T-helper 2 cell (primary cell): ENCODE measurements around the gene DNAH8.

Experiments
- DNase-seq, 5 experiments: peaks; one replicate each; pipeline versions ENCODE4 v3.0.0 to v3.0.0-alpha.2; 2012 to 2022

Gene DNAH8

DNA sequence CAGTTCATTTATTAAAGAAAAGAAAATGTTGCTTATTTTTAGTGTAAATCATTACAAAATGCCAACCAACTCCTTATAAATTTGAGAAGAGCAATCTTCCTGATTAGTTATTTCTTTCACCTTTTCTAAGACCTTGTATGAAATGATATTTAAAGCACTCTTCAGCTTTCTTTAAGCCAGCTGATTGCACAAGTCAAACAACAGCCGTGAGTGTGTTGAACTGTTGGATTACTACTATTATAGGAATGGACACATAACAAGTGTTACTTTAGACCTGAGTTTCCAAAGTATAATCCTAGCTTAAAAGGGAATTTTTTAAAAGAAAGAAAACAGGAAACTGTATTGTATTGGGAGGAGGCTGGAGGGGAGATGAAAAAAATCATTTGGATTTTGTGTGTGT lies 306.7 kb downstream of the DNAH8 start:
- DNase-seq: no peak

DNA sequence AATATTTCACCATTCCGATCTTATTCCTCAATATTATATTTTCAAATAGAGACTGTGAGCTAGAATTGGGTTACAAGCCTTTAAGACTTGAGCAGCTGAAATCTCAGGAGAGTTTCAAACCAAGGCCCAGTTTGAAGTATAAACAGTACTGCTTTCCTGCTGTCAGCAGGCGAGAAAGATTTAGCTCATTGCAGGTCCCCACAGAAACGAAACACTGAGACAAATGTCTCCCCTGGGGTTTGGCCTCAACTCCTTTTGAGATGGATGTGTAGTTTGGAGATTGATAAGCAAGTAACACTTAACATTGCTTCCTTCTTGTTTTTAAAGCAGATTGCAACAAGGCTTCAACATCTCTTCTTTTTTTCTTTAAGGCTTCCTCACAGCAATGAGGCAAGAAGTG lies 311.1 kb downstream of the DNAH8 start:
- no peak for DNase-seq

DNA sequence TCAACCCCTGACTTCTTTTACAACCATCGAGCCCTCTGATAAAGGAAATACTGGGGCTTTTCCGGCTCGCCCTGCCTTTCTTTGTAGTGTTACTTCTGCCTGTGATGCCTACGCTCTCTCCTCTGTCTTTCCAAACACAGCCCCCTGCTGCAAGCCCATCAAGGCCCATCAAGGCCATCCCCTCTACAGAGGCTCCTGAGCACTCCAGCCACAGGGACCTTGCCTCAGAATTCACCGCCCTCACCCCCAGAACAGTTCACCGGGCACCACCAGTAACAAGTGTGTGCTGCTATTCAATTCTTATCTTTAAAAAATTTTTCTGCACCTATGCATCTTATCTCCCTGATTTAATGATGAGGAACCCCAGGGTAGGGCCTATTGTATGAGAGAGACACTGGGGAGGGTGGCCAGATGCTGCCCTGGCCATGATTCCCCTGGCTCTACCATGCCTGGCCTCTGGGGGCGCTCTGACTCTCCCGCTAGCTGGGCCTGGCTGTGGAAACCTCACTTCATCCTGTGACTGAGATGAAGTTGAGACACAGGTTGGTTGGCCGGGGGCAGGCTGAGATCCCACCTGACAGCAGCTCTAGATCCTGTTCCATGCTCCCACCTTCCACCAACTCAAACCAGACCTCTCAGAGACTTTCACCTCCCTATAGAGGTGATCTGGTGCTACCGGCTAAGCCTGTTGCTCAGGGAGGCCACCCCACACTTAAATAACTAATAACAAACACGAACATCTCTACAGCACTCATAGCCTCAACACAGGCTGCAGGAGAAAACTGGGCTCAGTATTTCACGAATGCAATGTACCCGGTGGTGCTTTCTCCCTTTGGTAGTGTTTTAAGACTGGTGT lies 314.3 kb downstream of the DNAH8 start:
- peak in 2 of 5 experiments; percentile 30 to 44 for DNase-seq

DNA sequence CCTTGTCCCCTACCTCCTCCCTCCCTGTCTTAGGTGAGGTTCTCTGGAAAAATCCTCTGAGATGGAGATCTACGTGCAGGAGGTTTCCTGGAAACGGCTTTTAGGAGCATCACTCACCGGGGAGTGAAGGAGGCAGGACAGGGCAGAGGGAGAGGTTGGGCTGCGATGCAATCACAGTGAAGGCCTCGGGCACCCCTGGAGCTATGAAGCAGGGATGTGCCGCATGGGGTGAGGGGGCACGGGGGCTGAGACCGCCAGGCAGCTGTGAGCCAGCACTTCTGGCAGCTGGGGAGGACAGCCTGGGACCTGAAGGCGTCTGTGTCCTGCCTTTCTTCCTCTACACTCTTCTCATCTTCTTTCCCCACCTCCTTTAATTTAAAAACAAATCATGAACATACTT lies 320.6 kb downstream of the DNAH8 start:
- DNase-seq: no peak

DNA sequence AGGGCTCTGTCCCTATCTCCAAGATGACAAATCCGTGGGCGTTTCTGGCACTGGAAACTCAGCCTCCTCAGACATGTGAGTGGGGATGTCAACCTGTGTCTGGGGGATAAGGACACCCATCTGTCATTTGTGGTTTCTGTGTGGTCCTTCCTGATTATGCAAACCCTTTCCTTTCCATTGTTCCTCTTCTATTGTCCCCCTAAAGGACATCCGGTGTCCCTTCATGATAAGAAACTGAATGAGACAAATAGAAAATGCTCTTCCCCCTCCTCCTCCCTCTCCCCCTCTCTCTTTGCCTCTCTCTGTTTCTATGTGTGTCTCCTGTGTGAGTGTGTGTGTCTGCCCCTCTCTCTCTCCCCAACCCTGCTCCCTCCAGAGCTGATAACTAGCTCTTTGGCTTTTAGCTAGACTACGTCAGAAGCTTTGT lies 322.0 kb downstream of the DNAH8 start:
- no peak for DNase-seq

DNA sequence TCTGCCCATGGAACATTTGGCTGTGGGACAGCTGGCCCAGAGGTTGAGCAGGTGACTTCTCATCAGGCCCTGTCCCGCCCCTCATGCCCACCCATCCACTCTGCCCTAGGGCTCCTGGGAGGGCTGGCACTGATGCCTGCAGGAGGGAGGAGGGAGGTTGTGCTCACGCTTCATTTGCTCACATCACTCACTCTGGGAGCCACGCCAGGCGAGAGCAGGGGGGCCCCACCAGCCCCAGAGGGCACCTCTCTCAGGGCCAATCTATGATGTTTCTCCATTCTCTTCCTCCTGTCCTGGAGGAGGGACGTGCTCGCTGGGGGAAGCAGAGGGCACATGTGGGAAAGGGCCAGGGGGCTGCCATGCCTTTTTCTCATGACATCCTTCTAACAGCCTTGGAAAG lies 322.6 kb downstream of the DNAH8 start:
- no peak for DNase-seq

DNA sequence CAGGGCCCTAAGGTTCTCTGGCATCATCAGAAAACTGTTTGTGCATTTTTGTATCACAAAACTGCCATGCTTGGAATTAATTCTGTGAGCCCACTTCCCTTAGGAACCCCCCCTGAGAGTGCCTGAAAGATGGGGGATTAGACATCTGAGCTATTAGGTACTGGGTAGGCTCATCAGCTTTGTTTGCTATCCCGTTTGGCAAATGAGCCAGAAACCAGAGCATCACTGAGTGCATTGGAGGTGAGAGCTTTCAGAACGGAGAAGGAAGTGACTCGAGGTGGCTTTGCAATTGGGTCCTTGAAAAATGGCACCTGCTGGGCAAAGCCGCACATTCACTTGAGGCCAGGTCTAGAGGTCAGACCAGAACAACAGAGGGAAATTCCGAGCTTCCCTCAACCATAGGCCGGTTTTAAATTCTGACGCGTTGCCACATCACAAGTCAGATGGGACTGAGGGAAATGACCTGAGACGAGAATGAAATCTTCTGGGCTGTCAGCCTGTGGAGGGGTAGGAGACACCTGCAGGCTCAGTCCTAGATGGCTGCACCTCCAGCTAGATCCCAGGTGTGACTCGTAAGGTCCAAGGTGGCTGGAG lies 325.1 kb downstream of the DNAH8 start:
- no peak for DNase-seq

DNA sequence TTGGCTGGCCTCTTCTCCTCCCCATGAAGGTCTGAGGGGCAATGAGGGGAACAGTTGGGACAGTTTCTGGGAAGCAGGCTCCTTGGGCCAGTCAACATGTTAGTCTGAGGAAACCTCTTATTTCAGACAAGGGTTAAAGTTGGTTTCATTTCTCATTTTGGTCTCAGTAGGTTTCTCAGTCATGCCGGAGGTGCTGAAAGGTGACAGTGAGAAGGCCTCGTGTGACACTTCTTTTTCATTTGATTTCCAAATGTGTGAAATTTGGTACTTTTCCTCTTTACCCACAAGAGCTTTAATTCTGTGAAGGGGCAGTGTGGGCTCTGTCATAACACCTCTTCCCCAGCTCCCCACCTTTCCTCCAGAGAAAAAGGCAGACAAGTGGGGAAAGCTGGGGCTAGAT lies 326.0 kb downstream of the DNAH8 start:
- no peak for DNase-seq

DNA sequence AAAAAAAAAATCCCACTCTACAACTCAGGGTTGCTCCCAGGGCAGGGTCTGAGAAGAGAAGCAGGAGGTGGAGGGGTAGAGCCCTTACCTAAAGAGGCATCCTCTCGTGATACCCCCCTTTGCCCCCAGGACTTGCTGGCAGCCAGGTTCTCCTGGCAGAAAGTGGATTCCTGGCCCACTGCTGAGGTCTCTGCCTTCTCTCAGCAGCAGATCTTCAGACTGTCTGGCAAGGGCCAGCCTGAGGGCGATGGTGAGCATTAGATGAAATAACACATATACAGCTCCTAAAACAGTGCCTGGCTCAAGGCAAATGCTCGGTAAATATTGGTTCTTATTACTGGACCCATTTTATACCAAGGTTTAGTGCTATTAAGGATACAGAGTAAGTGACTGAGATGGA lies 328.7 kb downstream of the DNAH8 start:
- DNase-seq: no peak

DNA sequence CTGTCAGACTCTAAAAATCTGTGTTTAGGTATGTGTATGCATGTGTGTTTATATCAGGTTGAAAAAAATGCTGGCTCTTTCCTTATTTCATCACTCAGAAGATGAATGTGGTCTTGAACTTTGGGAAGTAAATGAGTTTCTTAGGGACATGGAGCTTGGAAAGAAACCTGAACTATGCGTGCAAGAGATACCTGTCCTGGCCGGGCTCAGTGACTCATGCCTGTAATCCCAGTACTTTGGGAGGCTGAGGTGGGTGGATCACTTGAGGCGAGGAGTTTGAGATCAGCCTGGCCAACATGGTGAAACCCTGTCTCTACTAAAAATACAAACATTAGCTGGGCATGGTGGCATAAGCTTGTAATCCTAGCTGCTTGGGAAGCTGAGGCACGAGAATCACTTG lies 329.1 kb downstream of the DNAH8 start:
- DNase-seq: no peak

DNA sequence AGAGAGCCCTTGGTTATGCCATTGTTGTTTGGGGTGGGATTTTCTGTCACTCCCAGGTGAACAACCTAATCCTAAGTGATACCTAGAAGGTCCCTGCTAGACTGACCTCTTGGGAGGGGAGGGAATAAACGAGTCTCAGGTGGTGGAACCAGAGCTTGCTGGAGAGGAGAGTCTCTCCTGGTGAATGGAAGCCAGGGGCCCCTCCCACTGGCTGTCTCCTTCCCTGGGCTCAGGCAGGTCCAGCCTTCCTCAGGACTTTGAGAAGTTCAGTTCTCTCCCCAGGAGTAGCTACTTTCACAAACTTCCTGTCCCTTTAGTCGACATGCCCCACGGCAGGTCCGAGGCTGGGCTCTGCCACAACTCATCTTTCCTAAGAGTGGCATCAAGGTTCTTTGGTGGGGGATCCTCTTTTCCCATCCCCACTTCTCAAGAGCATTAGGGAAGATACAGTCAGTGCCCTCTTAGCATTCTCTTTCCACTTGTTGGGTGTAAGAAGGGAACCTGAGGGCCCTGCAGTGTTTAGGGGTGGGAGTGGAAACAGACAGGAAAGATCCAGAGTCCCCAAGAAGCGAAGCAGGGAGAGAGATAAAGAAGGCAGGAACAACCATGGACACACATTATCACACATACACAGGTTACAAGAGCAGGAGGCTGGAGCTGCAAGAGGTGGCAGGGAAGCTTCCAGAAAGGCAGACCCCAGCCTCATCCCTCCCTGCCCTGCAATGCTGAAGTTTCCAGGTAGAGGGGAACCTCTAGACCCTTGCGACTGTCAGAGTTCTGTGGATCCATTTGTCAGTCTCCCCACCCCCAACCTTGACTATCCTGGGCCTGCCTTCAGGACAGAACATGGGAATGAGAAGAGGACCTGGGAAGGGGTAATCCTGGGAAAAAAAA lies 332.6 kb downstream of the DNAH8 start:
- DNase-seq: no peak

DNA sequence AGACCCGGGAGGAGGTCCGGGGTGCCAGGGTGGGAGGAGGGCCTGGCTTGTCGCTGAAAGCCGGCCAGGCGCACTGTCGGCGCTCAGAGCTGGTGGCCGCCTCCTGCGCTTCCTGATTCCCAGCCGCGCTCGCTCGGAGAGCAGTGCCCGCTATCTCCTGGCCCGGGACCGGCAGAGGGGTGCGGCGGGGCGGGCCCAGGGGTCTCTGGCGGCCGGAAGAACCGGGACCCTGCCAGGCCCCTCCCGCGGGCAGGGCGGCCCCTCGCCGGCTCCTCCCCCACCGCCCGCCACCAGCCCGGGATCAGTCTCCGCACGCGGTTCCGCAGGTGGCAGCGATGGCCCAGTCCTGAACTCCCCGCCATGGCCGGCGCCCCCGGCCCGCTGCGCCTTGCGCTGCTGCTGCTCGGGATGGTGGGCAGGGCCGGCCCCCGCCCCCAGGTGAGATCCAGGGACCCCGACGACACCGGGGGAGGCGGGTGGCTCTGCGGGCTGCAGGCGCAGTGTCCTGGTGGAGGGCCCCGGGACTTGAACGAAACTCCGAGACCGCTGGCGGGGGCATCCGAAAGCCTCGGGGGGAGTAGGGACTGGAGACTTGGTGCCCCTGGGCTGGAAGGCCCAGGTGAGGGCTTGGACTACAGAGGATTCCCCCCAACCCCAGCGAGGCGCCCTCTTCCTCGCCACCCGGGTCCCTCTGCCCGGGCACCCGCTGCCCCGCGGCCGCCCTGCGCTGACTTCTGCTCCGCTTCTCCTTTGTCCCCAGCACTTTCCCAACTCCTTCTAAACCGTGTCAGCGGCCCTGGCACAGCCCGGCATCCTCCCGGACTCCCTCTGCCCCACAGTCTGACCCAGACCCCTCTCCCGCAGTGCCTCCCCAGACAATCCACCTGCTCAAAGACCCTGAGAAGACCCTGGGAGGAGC lies 333.6 kb downstream of the DNAH8 start, which contains the start of gene GLP1R:
TSS of gene GLP1R (plus strand) at position 301 of the 919 bp plus-strand sequence. CDS start at position 361, 60 bp downstream.
- DNase-seq: no peak

DNA sequence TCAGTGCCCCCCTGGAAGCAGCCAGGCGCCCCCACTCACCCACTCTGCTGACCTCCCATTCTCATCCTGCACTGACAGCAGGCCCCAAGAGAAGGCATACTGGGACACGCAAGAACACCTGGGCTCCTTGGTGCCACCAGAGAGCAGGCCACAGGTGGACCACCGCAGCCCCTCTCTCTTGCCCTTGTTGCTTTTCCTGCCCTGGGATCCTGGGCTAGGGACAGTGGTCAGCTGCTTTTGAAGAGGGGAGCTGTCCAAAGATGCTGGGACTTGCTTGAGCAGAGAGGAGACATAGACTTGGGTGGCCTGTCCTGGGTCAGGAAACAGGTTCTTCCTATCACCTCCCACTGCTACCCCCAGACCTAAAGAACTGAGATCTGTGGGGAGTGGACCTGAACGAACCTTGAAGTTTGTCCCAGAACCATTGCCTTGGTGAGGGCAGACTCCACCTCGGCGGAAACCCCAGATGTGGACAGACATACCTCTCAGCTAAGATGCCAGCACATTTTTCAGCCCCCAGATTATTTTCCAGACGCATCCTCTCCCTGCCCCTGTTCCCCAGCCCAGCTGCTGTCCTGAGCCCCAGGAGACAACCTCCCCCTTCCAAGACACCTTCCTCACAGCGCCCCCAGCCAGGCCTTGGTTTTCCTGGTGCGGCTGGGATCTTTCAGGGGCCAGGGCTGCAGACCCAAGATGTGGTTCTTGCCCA lies 334.6 kb downstream of the DNAH8 start:
- no peak for DNase-seq

DNA sequence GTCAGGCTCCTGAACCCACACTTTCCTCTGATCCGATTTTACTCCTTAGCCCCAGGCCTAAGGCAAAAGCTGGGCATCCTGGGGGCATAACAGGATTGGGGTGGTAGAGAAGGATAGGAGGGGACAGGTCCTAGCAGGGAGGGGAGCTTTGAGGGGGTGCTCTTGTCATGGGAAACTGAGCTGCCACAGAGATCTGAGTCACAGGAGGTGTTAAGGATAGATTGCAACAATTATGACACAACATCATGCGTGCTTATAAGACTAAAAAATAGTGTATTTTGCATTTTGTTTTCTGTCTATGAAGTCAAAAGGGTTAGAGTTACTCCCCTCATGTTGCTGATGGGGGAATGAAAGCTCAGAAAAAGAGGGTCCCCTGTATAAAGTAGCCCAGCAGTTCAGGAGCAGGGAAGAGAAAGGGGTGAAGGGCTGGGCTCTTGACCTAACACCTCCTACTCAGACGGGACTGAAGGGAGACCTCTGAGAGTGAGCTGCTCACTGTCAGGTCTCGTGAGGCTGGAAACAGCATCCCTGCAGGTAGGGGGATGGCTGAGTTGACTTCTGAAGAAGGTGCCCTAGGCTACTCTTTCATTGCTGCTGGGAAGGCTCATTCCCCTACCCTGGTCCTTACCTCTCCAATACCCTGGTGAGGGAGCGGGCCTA lies 335.5 kb downstream of the DNAH8 start:
- DNase-seq: no peak

DNA sequence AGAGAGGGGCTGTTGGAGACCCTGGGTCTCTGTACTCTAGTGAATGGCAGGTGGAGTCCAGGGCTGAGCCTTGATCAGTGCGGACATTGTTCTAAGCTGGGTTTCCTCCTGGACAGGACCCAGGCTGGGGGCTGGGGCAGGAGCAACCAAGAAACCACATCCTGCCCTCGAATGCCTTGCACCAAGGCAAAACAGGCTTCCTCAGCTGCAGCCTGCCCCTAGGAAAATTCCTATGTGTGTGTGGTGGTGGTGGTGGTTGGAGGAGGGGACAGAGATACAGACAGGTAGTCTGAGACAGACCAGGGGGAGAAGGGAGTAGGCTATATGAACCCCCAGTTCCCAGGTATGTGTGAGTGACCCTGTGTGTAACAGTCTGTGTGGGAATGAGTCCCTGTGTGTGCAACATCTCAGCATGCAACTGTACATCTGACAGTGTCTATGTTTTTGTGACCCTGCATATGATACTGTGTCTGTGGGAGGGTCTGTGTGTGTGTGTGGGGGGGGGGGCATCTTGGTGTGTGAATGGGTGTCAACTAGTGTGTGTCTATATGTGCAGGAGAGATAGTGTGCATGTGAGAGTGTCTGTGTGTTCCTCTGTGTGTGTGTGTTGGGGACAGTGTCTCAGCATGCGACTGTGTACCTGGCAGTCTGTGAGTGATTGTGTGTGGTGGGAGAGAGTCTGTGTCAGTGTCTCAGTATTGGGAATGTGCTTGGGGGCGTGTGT lies 336.4 kb downstream of the DNAH8 start:
- no peak for DNase-seq

DNA sequence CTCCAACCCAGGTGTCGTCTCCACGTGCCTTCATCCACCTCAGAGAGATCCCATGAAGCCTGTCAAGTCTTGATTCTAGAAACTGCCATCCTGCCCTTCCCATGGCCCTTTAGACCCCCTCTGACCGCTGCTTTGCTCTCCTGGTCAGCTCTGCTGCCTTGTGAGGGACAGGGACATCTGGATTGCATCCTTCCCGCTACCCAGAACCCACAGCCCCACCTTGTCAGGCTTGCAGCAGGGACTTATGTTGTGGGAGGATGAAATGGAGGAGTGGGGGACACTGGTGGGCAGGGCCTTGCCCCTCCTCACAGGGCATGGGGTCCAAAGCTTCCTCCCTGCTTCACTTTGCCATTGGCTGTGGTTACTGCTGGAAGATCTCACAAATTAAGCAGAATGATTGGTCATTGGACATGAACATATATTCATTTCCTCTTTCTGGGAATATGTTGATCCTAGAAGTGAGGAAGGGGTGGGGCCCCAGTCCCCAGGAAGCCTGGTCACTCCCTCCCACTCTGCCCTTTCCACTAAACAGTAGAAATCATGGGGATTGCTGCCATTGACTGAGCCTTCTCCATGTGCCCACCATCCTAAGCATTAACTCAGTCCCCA lies 338.0 kb downstream of the DNAH8 start:
- DNase-seq: no peak

DNA sequence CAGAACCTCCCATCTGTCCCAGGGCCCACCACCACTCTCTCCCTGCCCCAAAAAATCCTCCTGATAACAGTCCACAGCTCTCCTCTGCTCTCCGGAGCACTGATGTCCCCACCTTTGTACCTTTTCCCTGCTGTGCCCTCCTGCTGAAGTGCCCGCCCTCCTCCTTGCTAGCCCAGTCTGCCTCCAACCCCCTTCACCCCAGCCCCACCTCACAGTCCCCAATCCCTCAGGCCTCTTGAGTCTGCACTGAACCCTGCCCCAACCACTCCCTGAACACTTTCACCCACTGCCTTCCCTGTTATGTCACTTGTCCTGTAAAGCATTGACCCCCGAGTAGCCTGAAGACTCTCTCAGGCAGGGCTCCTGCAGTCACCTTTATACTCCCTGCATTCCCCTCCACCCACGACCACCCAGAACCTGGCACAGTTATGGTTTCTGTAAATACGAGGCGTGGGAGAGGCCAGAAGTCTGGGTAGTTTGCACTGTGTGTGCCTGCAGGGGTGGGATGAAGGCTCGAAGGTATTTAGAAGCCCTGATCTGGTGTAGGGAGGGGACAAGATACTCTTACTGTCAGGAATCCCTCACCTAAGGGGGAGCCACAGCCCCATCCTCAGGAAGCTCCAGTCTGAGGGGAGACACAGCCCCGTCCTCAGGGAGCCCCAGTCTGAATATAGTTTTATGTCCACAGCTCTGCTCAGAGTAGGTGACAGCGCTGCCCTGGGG lies 338.9 kb downstream of the DNAH8 start:
- no peak for DNase-seq

DNA sequence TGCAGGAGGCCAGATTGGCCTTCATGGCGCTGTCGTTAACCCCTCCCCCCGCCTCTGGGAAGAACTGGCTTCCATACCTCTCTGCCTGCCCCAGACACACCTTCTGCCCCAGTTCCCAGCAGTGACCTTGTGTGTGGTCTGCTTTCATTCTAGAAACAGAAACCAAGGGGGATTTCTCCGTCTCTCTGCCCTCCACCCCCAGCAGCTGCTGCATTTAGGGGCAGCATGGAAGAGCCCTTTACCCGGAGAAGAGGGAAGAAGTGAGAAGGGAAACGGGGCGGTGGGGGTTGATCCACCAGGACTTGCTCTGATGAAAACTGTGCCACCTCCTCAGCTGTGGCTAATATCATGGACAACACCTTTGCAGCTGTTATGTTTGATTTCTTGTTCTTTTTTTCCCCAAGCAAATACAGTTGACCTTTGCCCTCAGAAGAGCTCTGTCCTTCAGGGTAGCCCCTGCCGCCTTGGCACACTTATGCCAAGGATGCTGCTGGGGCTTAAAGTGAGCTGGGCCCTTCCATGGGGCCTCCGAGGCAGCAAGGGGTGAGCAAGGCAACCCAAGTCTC lies 339.5 kb downstream of the DNAH8 start:
- no peak for DNase-seq

DNA sequence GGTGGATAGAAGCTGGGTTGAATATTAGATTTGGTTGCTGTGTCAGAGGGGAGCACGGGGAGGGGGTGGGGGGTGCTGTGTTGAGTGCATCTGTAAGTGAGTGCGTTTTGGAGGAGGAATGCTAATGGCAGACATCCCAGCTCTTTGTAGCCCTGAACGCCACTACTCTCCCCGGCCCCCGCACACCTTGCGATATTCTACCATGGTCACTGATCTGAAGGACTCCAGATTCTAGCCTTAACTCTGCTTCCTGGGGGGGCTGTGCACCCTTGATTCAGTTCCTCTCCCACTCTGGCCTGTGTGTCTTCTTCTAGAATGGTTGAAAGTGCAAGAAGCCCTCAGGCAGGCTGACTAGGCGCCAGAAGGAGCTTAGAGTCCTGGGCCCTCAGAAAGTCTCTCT lies 340.6 kb downstream of the DNAH8 start:
- no peak for DNase-seq
